Measurements from ENCODE around the gene F9.

- TF ChIP-seq POLR2AphosphoS5 (IDR thresholded peaks at IDR 0.05), result no peak
- TF ChIP-seq, protein P1, sequence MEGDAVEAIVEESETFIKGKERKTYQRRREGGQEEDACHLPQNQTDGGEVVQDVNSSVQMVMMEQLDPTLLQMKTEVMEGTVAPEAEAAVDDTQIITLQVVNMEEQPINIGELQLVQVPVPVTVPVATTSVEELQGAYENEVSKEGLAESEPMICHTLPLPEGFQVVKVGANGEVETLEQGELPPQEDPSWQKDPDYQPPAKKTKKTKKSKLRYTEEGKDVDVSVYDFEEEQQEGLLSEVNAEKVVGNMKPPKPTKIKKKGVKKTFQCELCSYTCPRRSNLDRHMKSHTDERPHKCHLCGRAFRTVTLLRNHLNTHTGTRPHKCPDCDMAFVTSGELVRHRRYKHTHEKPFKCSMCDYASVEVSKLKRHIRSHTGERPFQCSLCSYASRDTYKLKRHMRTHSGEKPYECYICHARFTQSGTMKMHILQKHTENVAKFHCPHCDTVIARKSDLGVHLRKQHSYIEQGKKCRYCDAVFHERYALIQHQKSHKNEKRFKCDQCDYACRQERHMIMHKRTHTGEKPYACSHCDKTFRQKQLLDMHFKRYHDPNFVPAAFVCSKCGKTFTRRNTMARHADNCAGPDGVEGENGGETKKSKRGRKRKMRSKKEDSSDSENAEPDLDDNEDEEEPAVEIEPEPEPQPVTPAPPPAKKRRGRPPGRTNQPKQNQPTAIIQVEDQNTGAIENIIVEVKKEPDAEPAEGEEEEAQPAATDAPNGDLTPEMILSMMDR (IDR thresholded peaks at IDR 0.05), result peak in 2 of 3 donors; percentile 28 to 51
Measured at GRCh38 chrX:139559383-139560042, 29.0 kb downstream of the F9 start.

Measured in breast epithelium (tissue), 3 donors.